ENCODE data around the gene TAF10. TPM values are rescaled to one million over a fixed set of nuclear protein-coding genes. Genes with fewer than 3 reads are reported as not detected.

TAF10 gene
- total RNA-seq, 1 experiment from 2014 or later: 68.1 TPM

GRCh38 chr11:6601041-6601461, 11.0 kb downstream of the TAF10 start:
- DNase-seq: no peak
- no peaks in the 10 kb centered on the region for H3K9me3 ChIP-seq (replicated peaks)
- no peak overlapping the region for H3K27ac ChIP-seq
- peaks cover 5% of the 10 kb centered on the region; the same call in 1 of the 2 replicates for H3K4me1 ChIP-seq
- peaks cover 26% of the 10 kb centered on the region for H3K36me3 ChIP-seq
- H3K27me3 ChIP-seq: no peaks in the 10 kb centered on the region
- no peak overlapping the region for H3K4me3 ChIP-seq

GRCh38 chr11:6599881-6600390, 12.1 kb downstream of the TAF10 start:
- H3K9me3 ChIP-seq (replicated peaks): no peaks in the 10 kb centered on the region
- no peak overlapping the region for H3K4me3 ChIP-seq
- 0 out of 2 replicates have a peak, but pooled peaks cover 3% of the 10 kb centered on the region for H3K4me1 ChIP-seq
- H3K36me3 ChIP-seq: peaks cover 26% of the 10 kb centered on the region
- H3K27ac ChIP-seq: no peak overlapping the region
- DNase-seq: no peak
- H3K27me3 ChIP-seq: no peaks in the 10 kb centered on the region

GRCh38 chr11:6599449-6599848, 12.6 kb downstream of the TAF10 start:
- H3K4me1 ChIP-seq: 0 out of 2 replicates have a peak, but pooled peaks cover 3% of the 10 kb centered on the region
- H3K4me3 ChIP-seq: no peak overlapping the region
- H3K27ac ChIP-seq: no peak overlapping the region
- peaks cover 26% of the 10 kb centered on the region for H3K36me3 ChIP-seq
- no peaks in the 10 kb centered on the region for H3K9me3 ChIP-seq (replicated peaks)
- no peak for DNase-seq
- H3K27me3 ChIP-seq: no peaks in the 10 kb centered on the region

- no peak overlapping the region for H3K27ac ChIP-seq
- peaks cover 29% of the 10 kb centered on the region for H3K36me3 ChIP-seq
- H3K4me1 ChIP-seq: 0 out of 2 replicates have a peak, but pooled peaks cover 3% of the 10 kb centered on the region
- H3K4me3 ChIP-seq: no peak overlapping the region
- no peaks in the 10 kb centered on the region for H3K27me3 ChIP-seq
- H3K9me3 ChIP-seq (replicated peaks): no peaks in the 10 kb centered on the region
- DNase-seq: no peak
Measured at GRCh38 chr11:6598555-6598954, 13.5 kb downstream of the TAF10 start.

GRCh38 chr11:6596239-6596877, 15.7 kb downstream of the TAF10 start:
- peaks cover 30% of the 10 kb centered on the region for H3K36me3 ChIP-seq
- DNase-seq: no peak

GRCh38 chr11:6594142-6594768, 17.8 kb downstream of the TAF10 start:
- Histone ChIP-seq H3K9me3 (replicated peaks) (no peaks in the 10 kb centered on the region), H3K27me3 (no peaks in the 10 kb centered on the region), H3K36me3 (peaks cover 20% of the 10 kb centered on the region), H3K4me3 (no peak overlapping the region), H3K27ac (no peak overlapping the region), H3K4me1 (no peaks in the 10 kb centered on the region)
- DNase-seq: no peak

More at GRCh38 chr11:6596239-6596877, 15.7 kb downstream of the TAF10 start:
- no peaks in the 10 kb centered on the region for H3K27me3 ChIP-seq
- H3K4me3 ChIP-seq: no peak overlapping the region
- H3K9me3 ChIP-seq (replicated peaks): no peaks in the 10 kb centered on the region
- H3K27ac ChIP-seq: no peak overlapping the region
- H3K4me1 ChIP-seq: no peaks in the 10 kb centered on the region

- H3K27me3 ChIP-seq: no peaks in the 10 kb centered on the region
- no peak overlapping the region for H3K4me3 ChIP-seq
- H3K9me3 ChIP-seq (replicated peaks): peaks cover 6% of the 10 kb centered on the region; the same call in 1 of the 2 replicates
- H3K4me1 ChIP-seq: no peaks in the 10 kb centered on the region
- no peak overlapping the region for H3K27ac ChIP-seq
- H3K36me3 ChIP-seq: peaks cover 18% of the 10 kb centered on the region
- DNase-seq: no peak
Measured at GRCh38 chr11:6588018-6588417, 24.0 kb downstream of the TAF10 start.

- Histone ChIP-seq H3K27me3 (no peaks in the 10 kb centered on the region), H3K4me1 (no peaks in the 10 kb centered on the region), H3K27ac (no peak overlapping the region), H3K36me3 (peaks cover 18% of the 10 kb centered on the region), H3K9me3 (replicated peaks) (peaks cover 6% of the 10 kb centered on the region; the same call in 1 of the 2 replicates), H3K4me3 (no peak overlapping the region)
- no peak for DNase-seq
Measured at GRCh38 chr11:6587360-6587953, 24.6 kb downstream of the TAF10 start.

GRCh38 chr11:6586434-6587359, 25.3 kb downstream of the TAF10 start:
- H3K27ac ChIP-seq: no peak overlapping the region
- no peak for DNase-seq

GRCh38 chr11:6584528-6584927, 27.5 kb downstream of the TAF10 start:
- Histone ChIP-seq H3K4me3 (no peak overlapping the region), H3K36me3 (peaks cover 9% of the 10 kb centered on the region), H3K27me3 (no peaks in the 10 kb centered on the region), H3K9me3 (replicated peaks) (peaks cover 6% of the 10 kb centered on the region; the same call in 1 of the 2 replicates), H3K4me1 (no peaks in the 10 kb centered on the region), H3K27ac (no peak overlapping the region)
- DNase-seq: no peak

More at GRCh38 chr11:6586434-6587359, 25.3 kb downstream of the TAF10 start:
- peaks cover 18% of the 10 kb centered on the region for H3K36me3 ChIP-seq
- H3K9me3 ChIP-seq (replicated peaks): peaks cover 6% of the 10 kb centered on the region; the same call in 1 of the 2 replicates
- no peaks in the 10 kb centered on the region for H3K4me1 ChIP-seq
- H3K4me3 ChIP-seq: no peak overlapping the region
- H3K27me3 ChIP-seq: no peaks in the 10 kb centered on the region

- no peak for DNase-seq
- Histone ChIP-seq H3K27ac (no peak overlapping the region), H3K4me3 (no peak overlapping the region), H3K27me3 (no peaks in the 10 kb centered on the region), H3K9me3 (replicated peaks) (peaks cover 6% of the 10 kb centered on the region; the same call in 1 of the 2 replicates), H3K4me1 (no peaks in the 10 kb centered on the region), H3K36me3 (peaks cover 9% of the 10 kb centered on the region)
Measured at GRCh38 chr11:6583584-6583983, 28.4 kb downstream of the TAF10 start.

GRCh38 chr11:6579681-6580080, 32.3 kb downstream of the TAF10 start:
- peaks cover 2% of the 10 kb centered on the region; the same call in 1 of the 2 replicates for H3K9me3 ChIP-seq (replicated peaks)
- H3K4me3 ChIP-seq: no peak overlapping the region
- no peak for DNase-seq
- H3K36me3 ChIP-seq: peaks cover 6% of the 10 kb centered on the region; the same call in 1 of the 2 replicates
- H3K4me1 ChIP-seq: peaks cover 8% of the 10 kb centered on the region; the same call in 1 of the 2 replicates
- no peaks in the 10 kb centered on the region for H3K27me3 ChIP-seq
- H3K27ac ChIP-seq: no peak overlapping the region

- Histone ChIP-seq H3K27ac (no peak overlapping the region), H3K4me1 (peaks cover 8% of the 10 kb centered on the region; the same call in 1 of the 2 replicates), H3K36me3 (no peaks in the 10 kb centered on the region), H3K27me3 (no peaks in the 10 kb centered on the region), H3K4me3 (no peak overlapping the region), H3K9me3 (replicated peaks) (no peaks in the 10 kb centered on the region)
- no peak for DNase-seq
Measured at GRCh38 chr11:6578134-6578533, 33.9 kb downstream of the TAF10 start.
